Hepatocyte (in vitro differentiated cells): ENCODE results near the gene CLBA1. TPM values are rescaled to one million over a fixed set of nuclear protein-coding genes. Genes with fewer than 3 reads are reported as not detected.
"Not testable (repeated sequence)": the region's sequence is repeated elsewhere in the genome, so short reads cannot be mapped to it uniquely, and the experiment has no call there.

Experiments used
- DNase-seq: peaks from one replicate; pipeline ENCODE4 v3.0.0-alpha.2; 2016; ENCODE audit warnings: low spot score
- H2AFZ ChIP-seq: fragments of 200-600 bp; sonication (generic); 2 replicates; pipeline ENCODE4 v1.6.0; 2016; ENCODE audit warnings: antibody characterized with exemption, mild to moderate bottlenecking
- H3K27ac ChIP-seq: fragments of 200-600 bp; sonication (generic); 2 replicates; pipeline ENCODE4 v1.5.1; 2016; ENCODE audit warnings: mild to moderate bottlenecking
- H3K27me3 ChIP-seq: fragments of 200-600 bp; sonication (generic); 2 replicates; pipeline ENCODE4 v1.6.1; 2016
- H3K36me3 ChIP-seq: fragments of 200-600 bp; sonication (generic); replicated peaks from 2 replicates; pipeline ENCODE4 v1.5.1; 2016; ENCODE audit warnings: low read depth; ENCODE audit not compliant: insufficient read depth
- H3K4me1 ChIP-seq: fragments of 200-600 bp; sonication (generic); 2 replicates; pipeline ENCODE4 v1.5.1; 2016; ENCODE audit warnings: mild to moderate bottlenecking, moderate library complexity; ENCODE audit not compliant: insufficient read depth
- H3K4me2 ChIP-seq: fragments of 200-600 bp; sonication (generic); 2 replicates; pipeline ENCODE4 v1.6.0; 2016
- H3K4me3 ChIP-seq: fragments of 200-600 bp; sonication (generic); 2 replicates; pipeline ENCODE4 v1.5.1; 2016; ENCODE audit warnings: mild to moderate bottlenecking
- H3K79me2 ChIP-seq: fragments of 200-600 bp; sonication (generic); 2 replicates; pipeline ENCODE4 v1.6.0; 2017; ENCODE audit warnings: mild to moderate bottlenecking
- H3K9me2 ChIP-seq: fragments of 200-600 bp; sonication (generic); replicated peaks from 2 replicates; pipeline ENCODE4 v1.6.0; 2017; ENCODE audit warnings: mild to moderate bottlenecking; ENCODE audit not compliant: insufficient read depth
- H3K9me3 ChIP-seq: fragments of 200-600 bp; sonication (generic); 2 replicates; pipeline ENCODE4 v1.5.1; 2016; ENCODE audit warnings: low read depth, mild to moderate bottlenecking
- H4K20me1 ChIP-seq: fragments of 200-600 bp; sonication (generic); 2 replicates; pipeline ENCODE4 v1.6.0; 2016; ENCODE audit warnings: mild to moderate bottlenecking; ENCODE audit not compliant: insufficient read depth, poor library complexity, severe bottlenecking
- EZH2 ChIP-seq: fragments of 200-600 bp; sonication (generic); IDR thresholded peaks from 2 replicates; pipeline ENCODE4 v1.6.1; 2016; ENCODE audit warnings: antibody characterized with exemption, mild to moderate bottlenecking, borderline replicate concordance
- EZH2phosphoT487 ChIP-seq: fragments of 200-600 bp; sonication (generic); IDR thresholded peaks from one replicate; pipeline ENCODE4 v1.6.1; 2018; ENCODE audit warnings: antibody characterized with exemption, mild to moderate bottlenecking, low read depth, moderate library complexity; ENCODE audit not compliant: unreplicated experiment, severe bottlenecking
- WGBS: methylation state at CpG from one replicate; pipeline ENCODE4 v1.1.6; 2016; ENCODE audit warnings: low lambda C conversion rate; ENCODE audit errors: missing lambda C conversion rate; 5-methylcytosine and 5-hydroxymethylcytosine counted together
- polyA plus RNA-seq: library from polyadenylated mRNA; unstranded; fragments of >200 nt; fragmentation: Nextera tagmentation; extraction: Ambion mirVana; gene quantifications from 2 replicates; pipeline ENCODE4 v1.2.1, GENCODE V29; 2016
- total RNA-seq: library from RNA; depleted of rRNA; stranded (reverse); fragments of >200 nt; gene quantifications from 2 replicates; pipeline ENCODE4 v1.2.3, GENCODE V29; 2014
- TF ChIP-seq, protein P1 (sequence below): fragments of 200-600 bp; sonication (generic); IDR thresholded peaks from 2 replicates; pipeline ENCODE4 v1.5.1; 2016; ENCODE audit warnings: antibody characterized with exemption, mild to moderate bottlenecking; ENCODE audit not compliant: poor library complexity

Gene CLBA1
- total and polyA plus RNA-seq, 2 experiments from 2014 or later = 6.4 to 9.3 TPM

DNA sequence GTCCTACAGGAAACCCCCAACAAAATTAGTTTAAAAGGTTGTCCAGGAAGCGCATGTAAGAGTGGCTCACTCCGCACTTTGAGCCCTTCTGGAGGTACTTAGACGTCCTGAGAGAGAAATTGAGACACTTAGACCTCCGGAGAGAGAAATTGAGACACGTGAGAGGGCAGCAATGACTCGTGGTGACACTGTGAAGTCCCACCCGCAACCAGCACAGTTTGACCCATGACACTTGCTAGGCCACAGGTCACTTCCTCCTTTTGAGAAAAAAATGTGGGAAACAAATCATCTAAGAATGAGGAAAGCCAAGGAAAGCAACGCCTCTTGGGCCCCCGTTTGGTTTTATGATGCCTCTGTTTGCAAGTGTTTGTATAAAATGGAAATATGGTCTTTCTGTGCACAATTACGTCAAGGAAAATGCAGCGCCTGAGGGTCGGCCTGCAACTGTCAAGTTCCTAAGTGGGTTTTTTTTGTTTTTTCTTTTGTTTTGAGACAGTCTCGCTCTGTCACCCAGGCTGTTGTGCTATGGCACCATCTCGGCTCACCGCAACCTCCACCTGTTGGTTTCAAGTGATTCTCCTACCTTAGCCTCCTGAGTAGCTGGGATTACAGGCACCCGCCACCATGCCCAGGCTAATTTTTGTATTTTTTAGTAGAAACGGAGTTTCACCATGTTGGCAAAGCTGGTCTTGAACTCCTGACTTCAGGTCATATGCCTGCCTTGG lies 48.9 kb downstream of the CLBA1 start:
- DNase-seq = no peak
- TF ChIP-seq EZH2phosphoT487 (no peak), EZH2 (no peak)
- TF ChIP-seq, protein P1, sequence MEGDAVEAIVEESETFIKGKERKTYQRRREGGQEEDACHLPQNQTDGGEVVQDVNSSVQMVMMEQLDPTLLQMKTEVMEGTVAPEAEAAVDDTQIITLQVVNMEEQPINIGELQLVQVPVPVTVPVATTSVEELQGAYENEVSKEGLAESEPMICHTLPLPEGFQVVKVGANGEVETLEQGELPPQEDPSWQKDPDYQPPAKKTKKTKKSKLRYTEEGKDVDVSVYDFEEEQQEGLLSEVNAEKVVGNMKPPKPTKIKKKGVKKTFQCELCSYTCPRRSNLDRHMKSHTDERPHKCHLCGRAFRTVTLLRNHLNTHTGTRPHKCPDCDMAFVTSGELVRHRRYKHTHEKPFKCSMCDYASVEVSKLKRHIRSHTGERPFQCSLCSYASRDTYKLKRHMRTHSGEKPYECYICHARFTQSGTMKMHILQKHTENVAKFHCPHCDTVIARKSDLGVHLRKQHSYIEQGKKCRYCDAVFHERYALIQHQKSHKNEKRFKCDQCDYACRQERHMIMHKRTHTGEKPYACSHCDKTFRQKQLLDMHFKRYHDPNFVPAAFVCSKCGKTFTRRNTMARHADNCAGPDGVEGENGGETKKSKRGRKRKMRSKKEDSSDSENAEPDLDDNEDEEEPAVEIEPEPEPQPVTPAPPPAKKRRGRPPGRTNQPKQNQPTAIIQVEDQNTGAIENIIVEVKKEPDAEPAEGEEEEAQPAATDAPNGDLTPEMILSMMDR = no peak
- no peaks in the 10 kb centered on the region for H3K4me1 ChIP-seq
- H3K27ac ChIP-seq = no peak overlapping the region
- no peaks in the 10 kb centered on the region for H3K27me3 ChIP-seq
- WGBS = 89% methylated on average over 17 of the region's 17 CpGs
- no peak overlapping the region for H3K4me3 ChIP-seq
- no peak overlapping the region for H2AFZ ChIP-seq
- H3K79me2 ChIP-seq = no peaks in the 10 kb centered on the region
- no peaks in the 10 kb centered on the region for H4K20me1 ChIP-seq
- no peak overlapping the region for H3K4me2 ChIP-seq
- no peaks in the 10 kb centered on the region for H3K9me3 ChIP-seq
- H3K9me2 ChIP-seq = no peaks in the 10 kb centered on the region
- no peaks in the 10 kb centered on the region for H3K36me3 ChIP-seq

DNA sequence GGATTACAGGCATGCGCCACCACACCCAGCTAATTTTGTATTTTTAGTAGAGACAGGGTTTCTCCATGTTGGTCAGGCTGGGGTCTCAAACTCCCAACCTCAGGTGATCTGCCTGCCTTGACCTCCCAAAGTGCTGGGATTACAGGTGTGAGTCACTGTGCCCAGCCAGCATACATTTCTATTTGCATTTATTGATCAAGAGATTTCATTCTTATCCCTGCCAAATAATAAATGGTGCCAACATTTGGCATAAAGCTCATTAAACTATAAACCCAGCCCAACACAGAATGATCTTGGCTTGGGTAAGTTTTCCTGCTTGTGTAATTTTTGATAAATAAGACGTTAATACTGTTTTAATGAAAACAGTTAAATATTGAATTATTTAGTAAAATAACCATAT lies 50.0 kb downstream of the CLBA1 start:
- not testable (repeated sequence) for H2AFZ ChIP-seq, H3K27ac ChIP-seq, H3K4me2 ChIP-seq, H3K4me1 ChIP-seq, H3K27me3 ChIP-seq, H3K9me3 ChIP-seq, H3K4me3 ChIP-seq, H3K79me2 ChIP-seq, H4K20me1 ChIP-seq, DNase-seq, H3K36me3 ChIP-seq, H3K9me2 ChIP-seq
- 93% methylated on average over 2 of the region's 2 CpGs for WGBS

DNA sequence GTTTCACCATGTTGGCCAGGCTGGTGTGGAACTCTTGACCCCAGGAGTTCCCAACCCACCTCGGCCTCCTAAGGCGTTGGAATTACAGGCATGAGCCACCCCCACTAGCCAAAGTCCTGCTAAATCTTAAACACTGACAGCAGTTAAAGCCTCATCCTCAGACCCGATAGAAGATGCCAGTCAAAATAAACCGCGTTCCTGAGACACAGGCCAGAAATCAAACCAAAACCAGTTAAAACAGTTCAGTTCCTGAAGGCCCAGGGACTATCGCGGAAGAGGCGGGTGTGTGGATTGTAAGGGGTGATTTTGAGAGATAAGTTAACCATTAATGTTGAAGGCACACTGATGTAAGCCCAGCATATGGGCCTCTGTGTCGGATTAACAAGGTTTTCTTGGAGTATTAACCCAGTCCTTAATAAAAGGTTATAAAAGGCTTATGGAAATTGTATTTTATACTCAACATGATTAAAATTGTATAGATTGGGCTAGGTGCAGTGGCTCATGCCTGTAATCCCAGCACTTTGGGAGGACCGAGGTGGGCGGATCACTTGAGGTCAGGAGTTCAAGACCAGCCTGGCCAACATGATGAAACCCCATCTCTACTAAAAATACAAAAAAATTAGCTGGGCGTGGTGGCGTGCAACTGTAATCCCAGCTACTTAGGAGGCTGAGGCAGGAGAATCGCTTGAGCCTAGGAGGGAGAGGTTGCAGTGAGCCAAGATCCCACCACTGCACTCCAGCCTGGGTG lies 54.0 kb downstream of the CLBA1 start:
- Histone ChIP-seq H3K9me3 (no peaks in the 10 kb centered on the region), H2AFZ (peak overlapping the region; percentile 71), H3K9me2 (no peaks in the 10 kb centered on the region)

More for the DNA sequence above, 54.0 kb downstream of the CLBA1 start:
- Histone ChIP-seq H3K36me3 (no peaks in the 10 kb centered on the region), H3K27ac (peak overlapping the region; percentile 38), H3K4me1 (no peaks in the 10 kb centered on the region), H3K4me2 (peak overlapping the region; percentile 53), H4K20me1 (no peaks in the 10 kb centered on the region), H3K27me3 (no peaks in the 10 kb centered on the region), H3K79me2 (no peaks in the 10 kb centered on the region), H3K4me3 (no peak overlapping the region)
- DNase-seq = no peak
- TF ChIP-seq, protein P1 = no peak
- TF ChIP-seq EZH2 (no peak), EZH2phosphoT487 (no peak)
- 47% methylated on average over 14 of the region's 14 CpGs for WGBS
